OCI-LY7 (cell line): Measurements from ENCODE around the gene RTBDN. TPM values are rescaled to one million over a fixed set of nuclear protein-coding genes. Genes with fewer than 3 reads are reported as not detected.

Experiments
- BruUV-seq: library from RNA; stranded (reverse); fragments of 400-500 nt; replicated peaks from 2 replicates; lab custom pipeline; 2021; lab: Mats Ljungman, UMichigan
- CTCF ChIA-PET: fragments of 300-600 bp; sonication (Branson Sonifier 250); formaldehyde crosslinking; loops from one replicate; lab custom pipeline; 2022; ENCODE audit warnings: antibody characterized with exemption; ENCODE audit not compliant: unreplicated experiment; lab: Charles Lee
- POLR2A ChIA-PET: fragments of 300-600 bp; sonication (Branson Sonifier 250); formaldehyde crosslinking; loops from one replicate; lab custom pipeline; 2022; ENCODE audit warnings: antibody characterized with exemption; lab: Charles Lee
- DNase-seq: peaks from one replicate; pipeline ENCODE4 v3.0.0-alpha.2; 2015; ENCODE audit warnings: low spot score
- H2AFZ ChIP-seq: fragments of 200-600 bp; sonication (generic), shearing (Covaris generic); 2 replicates; pipeline ENCODE4 v1.6.1; 2014; ENCODE audit warnings: mild to moderate bottlenecking, antibody characterized with exemption, low read length, moderate library complexity
- H3K27ac ChIP-seq: fragments of 200-600 bp; sonication (generic); 2 replicates; pipeline ENCODE4 v1.5.1; 2014; ENCODE audit warnings: mixed run types, low read depth, mild to moderate bottlenecking, moderate library complexity, low read length, inconsistent platforms; ENCODE audit not compliant: poor library complexity, severe bottlenecking
- H3K36me3 ChIP-seq: fragments of 200-600 bp; sonication (generic); 2 replicates; pipeline ENCODE4 v1.6.1; 2014; ENCODE audit warnings: mild to moderate bottlenecking, antibody characterized with exemption, low read length, moderate library complexity, mixed read lengths; ENCODE audit not compliant: insufficient read depth
- H3K4me1 ChIP-seq: fragments of 200-600 bp; sonication (generic); 2 replicates; pipeline ENCODE4 v1.5.1; 2014; ENCODE audit warnings: mild to moderate bottlenecking, low read length; ENCODE audit not compliant: insufficient read depth, poor library complexity, severe bottlenecking
- H3K4me2 ChIP-seq: fragments of 200-600 bp; sonication (generic); 2 replicates; pipeline ENCODE4 v1.6.1; 2014; ENCODE audit warnings: mild to moderate bottlenecking, low read length
- H3K4me3 ChIP-seq: fragments of 200-600 bp; sonication (generic); 2 replicates; pipeline ENCODE4 v1.5.1; 2014; ENCODE audit warnings: mild to moderate bottlenecking, low read depth, low read length; ENCODE audit not compliant: poor library complexity, severe bottlenecking
- H3K79me2 ChIP-seq: fragments of 200-600 bp; sonication (generic); 2 replicates; pipeline ENCODE4 v1.6.1; 2016; ENCODE audit warnings: low read depth, mild to moderate bottlenecking, low read length, moderate library complexity, mixed read lengths; ENCODE audit not compliant: insufficient read depth
- H3K9me2 ChIP-seq: fragments of 200-600 bp; sonication (generic); 2 replicates; pipeline ENCODE4 v1.6.1; 2016; ENCODE audit warnings: mild to moderate bottlenecking, low read length, mixed read lengths; ENCODE audit not compliant: insufficient read depth
- H3K9me3 ChIP-seq: fragments of 200-600 bp; sonication (generic); 2 replicates; pipeline ENCODE4 v1.6.1; 2014; ENCODE audit warnings: mild to moderate bottlenecking, mixed run types, low read length, mixed read lengths
- H4K20me1 ChIP-seq: fragments of 200-600 bp; sonication (generic); 2 replicates; pipeline ENCODE4 v1.6.1; 2014; ENCODE audit warnings: mild to moderate bottlenecking, antibody characterized with exemption, low read length, moderate library complexity, mixed read lengths; ENCODE audit not compliant: insufficient read depth
- EZH2phosphoT487 ChIP-seq: fragments of 200-600 bp; sonication (generic); IDR thresholded peaks from 2 replicates; pipeline ENCODE4 v1.6.1; 2018; ENCODE audit warnings: low read depth, borderline replicate concordance, mild to moderate bottlenecking, mixed run types, antibody characterized with exemption, low read length, moderate library complexity, mixed read lengths
- intact Hi-C: fragments of 100-400 bp; cut with micrococcal nuclease; formaldehyde crosslinking; loops from one replicate; pipeline ENCODE4 v1.10.0; 2022; ENCODE audit not compliant: unreplicated experiment
- total RNA-seq, 2 experiments: library from RNA; depleted of rRNA in 1 of 2; stranded (reverse); fragments of >200 nt in 1 of 2; shearing (Covaris generic) in 1 of 2; gene quantifications; 2 replicates each; pipeline ENCODE4 v1.2.3, GENCODE V29; 2014 to 2022
- TF ChIP-seq, protein P1 (sequence below): fragments of 200-600 bp; sonication (generic); conservative IDR thresholded peaks from 2 replicates; pipeline ENCODE4 v1.5.1; 2014; ENCODE audit warnings: mild to moderate bottlenecking, antibody characterized with exemption, low read length, moderate library complexity, mixed read lengths

Gene RTBDN
- total RNA-seq, 2 experiments from 2014 or later = 1.2 TPM; not detected in 1

DNA sequence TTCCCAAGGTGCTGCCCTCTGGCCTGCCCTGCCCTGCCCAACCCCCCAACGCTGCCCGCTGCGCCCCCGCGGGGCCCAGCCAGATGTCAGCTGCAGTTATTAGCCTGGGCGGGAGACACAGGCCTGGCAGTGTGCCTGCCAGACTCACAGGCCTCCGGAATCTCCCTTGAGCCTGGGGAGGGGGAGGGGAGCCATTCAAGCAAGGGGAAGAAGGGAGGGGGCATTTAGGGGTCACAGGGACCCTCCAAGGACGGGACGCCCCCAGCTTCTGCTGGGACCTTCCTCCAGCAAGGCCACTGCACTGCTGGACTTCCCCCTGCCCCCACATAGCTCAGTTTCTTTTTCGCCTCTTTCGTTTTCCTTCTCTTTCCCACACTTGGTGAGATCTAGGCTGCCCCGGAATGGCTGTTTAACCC is 45.7 kb downstream of the RTBDN start:
- no peak for TF ChIP-seq EZH2phosphoT487
- TF ChIP-seq, protein P1, sequence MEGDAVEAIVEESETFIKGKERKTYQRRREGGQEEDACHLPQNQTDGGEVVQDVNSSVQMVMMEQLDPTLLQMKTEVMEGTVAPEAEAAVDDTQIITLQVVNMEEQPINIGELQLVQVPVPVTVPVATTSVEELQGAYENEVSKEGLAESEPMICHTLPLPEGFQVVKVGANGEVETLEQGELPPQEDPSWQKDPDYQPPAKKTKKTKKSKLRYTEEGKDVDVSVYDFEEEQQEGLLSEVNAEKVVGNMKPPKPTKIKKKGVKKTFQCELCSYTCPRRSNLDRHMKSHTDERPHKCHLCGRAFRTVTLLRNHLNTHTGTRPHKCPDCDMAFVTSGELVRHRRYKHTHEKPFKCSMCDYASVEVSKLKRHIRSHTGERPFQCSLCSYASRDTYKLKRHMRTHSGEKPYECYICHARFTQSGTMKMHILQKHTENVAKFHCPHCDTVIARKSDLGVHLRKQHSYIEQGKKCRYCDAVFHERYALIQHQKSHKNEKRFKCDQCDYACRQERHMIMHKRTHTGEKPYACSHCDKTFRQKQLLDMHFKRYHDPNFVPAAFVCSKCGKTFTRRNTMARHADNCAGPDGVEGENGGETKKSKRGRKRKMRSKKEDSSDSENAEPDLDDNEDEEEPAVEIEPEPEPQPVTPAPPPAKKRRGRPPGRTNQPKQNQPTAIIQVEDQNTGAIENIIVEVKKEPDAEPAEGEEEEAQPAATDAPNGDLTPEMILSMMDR = no peak
- Histone ChIP-seq H3K27ac (no peak overlapping the region), H3K4me1 (peaks cover 60% of the 10 kb centered on the region), H3K36me3 (no peaks in the 10 kb centered on the region), H3K9me3 (no peaks in the 10 kb centered on the region), H3K4me2 (peak overlapping the region; percentile 95), H4K20me1 (no peaks in the 10 kb centered on the region), H3K4me3 (peak overlapping the region; percentile 84), H2AFZ (no peak overlapping the region), H3K9me2 (no peaks in the 10 kb centered on the region), H3K79me2 (peaks cover 8% of the 10 kb centered on the region)
- POLR2A ChIA-PET = interaction anchor here (0.6 kb wide), 2 partner anchors 47 to 54 kb away, joined by 3 read pairs; no protein-coding TSS in a partner anchor
- CTCF ChIA-PET = no interaction called here
- no TSS peak for BruUV-seq
- no peak for DNase-seq
- intact Hi-C loops = no loop called here

DNA sequence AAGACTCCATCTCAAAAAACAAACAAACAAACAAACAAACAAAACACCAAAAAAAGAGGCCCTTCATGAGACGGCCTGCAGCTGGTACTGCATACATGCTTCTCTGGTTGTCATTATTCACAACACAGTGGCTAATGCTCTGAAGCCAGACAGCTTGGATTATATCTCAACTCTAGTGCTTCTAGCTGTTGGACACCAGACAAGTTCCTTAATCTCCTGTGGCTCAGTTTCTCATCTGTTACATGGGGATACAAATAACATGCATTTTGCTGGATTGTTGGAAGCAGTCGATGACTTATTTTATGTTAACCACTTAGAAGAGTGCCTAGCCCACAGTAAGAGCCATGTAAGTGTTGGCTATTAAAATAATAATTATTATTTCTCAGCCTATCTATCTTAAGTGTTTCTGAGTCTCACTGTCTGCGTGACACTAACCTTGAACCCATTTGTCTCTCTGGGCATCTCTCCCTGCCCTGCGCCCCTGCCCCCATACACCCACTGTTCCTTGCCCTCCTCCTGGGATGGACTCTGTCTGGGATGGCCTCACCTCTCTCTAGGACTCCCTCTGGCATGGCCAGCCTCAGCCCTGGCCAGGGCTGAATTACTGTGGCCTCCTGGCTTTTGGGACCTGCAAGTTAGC is 46.2 kb downstream of the RTBDN start:
- Histone ChIP-seq H3K4me3 (no peak overlapping the region), H3K9me2 (no peaks in the 10 kb centered on the region), H4K20me1 (no peaks in the 10 kb centered on the region), H2AFZ (no peak overlapping the region), H3K36me3 (no peaks in the 10 kb centered on the region), H3K4me1 (peaks cover 65% of the 10 kb centered on the region), H3K4me2 (peak overlapping the region; percentile 95; the same call in 1 of the 2 replicates), H3K27ac (no peak overlapping the region), H3K9me3 (no peaks in the 10 kb centered on the region), H3K79me2 (peaks cover 7% of the 10 kb centered on the region)
- BruUV-seq = no TSS peak
- intact Hi-C loops = no loop called here
- POLR2A ChIA-PET = interaction anchor here (0.6 kb wide), 1 partner anchor 48 kb away, joined by 3 read pairs; no protein-coding TSS in a partner anchor
- no peak for TF ChIP-seq EZH2phosphoT487
- TF ChIP-seq, protein P1 = no peak
- CTCF ChIA-PET = no interaction called here
- no peak for DNase-seq

DNA sequence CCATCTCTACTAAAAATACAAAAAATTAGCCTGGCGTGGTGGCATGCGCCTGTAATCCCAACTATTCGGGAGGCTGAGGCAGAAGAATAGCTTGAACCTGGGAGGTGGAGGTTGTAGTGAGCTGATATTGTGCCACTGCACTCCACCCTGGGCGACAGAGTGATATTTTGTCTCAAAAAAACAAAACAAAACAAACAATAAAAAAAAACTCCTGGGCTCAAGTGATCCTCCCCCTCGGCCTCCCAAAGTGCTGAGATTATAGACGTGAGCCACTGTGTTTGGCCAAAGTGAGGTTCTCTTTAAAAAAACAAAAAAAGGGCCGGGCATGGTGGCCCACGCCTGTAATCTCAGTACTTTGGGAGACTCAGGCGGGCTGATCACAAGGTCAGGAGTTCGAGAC is 46.9 kb downstream of the RTBDN start:
- H3K79me2 ChIP-seq = no peaks in the 10 kb centered on the region; the same call in 1 of the 2 replicates
- intact Hi-C loops = no loop called here
- no peak overlapping the region for H3K4me3 ChIP-seq
- no peak overlapping the region for H2AFZ ChIP-seq
- no TSS peak for BruUV-seq
- TF ChIP-seq EZH2phosphoT487 = no peak
- TF ChIP-seq, protein P1 = no peak
- no peak overlapping the region for H3K4me2 ChIP-seq
- no peaks in the 10 kb centered on the region for H3K9me2 ChIP-seq
- POLR2A ChIA-PET = interaction anchor here (0.5 kb wide), 1 partner anchor 8 kb away, joined by 3 read pairs; no protein-coding TSS in a partner anchor
- no peaks in the 10 kb centered on the region for H3K36me3 ChIP-seq
- no peaks in the 10 kb centered on the region for H3K9me3 ChIP-seq
- no peak for DNase-seq
- CTCF ChIA-PET = no interaction called here
- no peaks in the 10 kb centered on the region for H4K20me1 ChIP-seq
- H3K4me1 ChIP-seq = peaks cover 72% of the 10 kb centered on the region
- no peak overlapping the region for H3K27ac ChIP-seq
